ENCODE measurements around the gene GNG3.

DNA sequence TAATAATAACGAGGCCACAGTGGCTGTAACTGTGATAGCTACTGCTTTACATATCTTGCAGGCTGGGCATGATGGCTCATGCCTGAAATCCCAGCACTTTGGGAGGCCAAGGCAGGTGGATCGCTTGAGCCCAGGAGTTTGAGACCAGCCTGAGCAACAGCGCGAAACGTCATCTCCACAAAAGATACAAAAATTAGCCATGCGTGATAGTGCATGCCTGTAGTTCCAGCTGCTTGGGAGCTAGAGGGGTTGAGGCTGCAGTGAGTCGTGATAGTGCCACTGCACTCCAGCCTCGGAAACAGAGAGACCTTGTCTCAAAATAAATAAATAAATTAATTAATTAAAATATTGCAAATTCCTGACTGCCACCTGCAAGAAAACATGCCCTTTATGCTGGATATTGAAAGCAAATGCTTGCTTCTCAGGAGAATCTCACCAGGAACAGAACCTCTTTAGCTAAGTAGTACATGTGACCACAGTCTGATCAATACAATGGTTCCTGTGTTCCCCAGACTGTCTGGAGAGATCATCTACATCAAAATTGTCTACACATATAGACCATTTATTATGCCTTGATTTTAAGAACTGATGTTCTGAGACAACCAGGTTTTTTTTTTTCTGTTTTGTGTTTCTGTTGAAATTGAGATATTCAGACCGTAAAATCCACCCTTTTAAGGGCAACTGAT, 40.1 kb downstream of the GNG3 start:
- TF ChIP-seq POLR2A (IDR thresholded peaks at IDR 0.05), result no peak
- TF ChIP-seq, protein P1, sequence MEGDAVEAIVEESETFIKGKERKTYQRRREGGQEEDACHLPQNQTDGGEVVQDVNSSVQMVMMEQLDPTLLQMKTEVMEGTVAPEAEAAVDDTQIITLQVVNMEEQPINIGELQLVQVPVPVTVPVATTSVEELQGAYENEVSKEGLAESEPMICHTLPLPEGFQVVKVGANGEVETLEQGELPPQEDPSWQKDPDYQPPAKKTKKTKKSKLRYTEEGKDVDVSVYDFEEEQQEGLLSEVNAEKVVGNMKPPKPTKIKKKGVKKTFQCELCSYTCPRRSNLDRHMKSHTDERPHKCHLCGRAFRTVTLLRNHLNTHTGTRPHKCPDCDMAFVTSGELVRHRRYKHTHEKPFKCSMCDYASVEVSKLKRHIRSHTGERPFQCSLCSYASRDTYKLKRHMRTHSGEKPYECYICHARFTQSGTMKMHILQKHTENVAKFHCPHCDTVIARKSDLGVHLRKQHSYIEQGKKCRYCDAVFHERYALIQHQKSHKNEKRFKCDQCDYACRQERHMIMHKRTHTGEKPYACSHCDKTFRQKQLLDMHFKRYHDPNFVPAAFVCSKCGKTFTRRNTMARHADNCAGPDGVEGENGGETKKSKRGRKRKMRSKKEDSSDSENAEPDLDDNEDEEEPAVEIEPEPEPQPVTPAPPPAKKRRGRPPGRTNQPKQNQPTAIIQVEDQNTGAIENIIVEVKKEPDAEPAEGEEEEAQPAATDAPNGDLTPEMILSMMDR (IDR thresholded peaks at IDR 0.05), result no peak

All from lower leg skin (tissue), 3 donors.